Articular chondrocyte of knee joint (primary cell): ENCODE data around the gene COX11. TPM values are rescaled to one million over a fixed set of nuclear protein-coding genes. Genes with fewer than 3 reads are reported as not detected.

Experiments
- small RNA-seq: library from RNA; depleted of rRNA; stranded (forward); fragments of <200 nt; gene quantifications from one replicate; pipeline ENCODE3, GENCODE V24; 2012
- total RNA-seq: library from RNA; depleted of rRNA; stranded (reverse); fragments of >200 nt; gene quantifications from 2 replicates; pipeline ENCODE4 v1.2.3, GENCODE V29; 2012

COX11 gene
- 30.7 and 48.2 TPM in 2 replicates for total RNA-seq

GRCh38 chr17:54968262-54968987 lies at the start of gene COX11, which contains the start of gene STXBP4:
Gene COX11, minus strand, starts transcription at chr17:54968654. Its CDS starts 8 bp downstream, at chr17:54968646.
Gene STXBP4, plus strand, starts transcription at chr17:54968765. Its CDS starts 17,455 bp downstream, at chr17:54986220.

Small RNA genes lying within 50 kb of the gene (small RNA-seq; reads per million reads assigned to genes)
- gene AC007485.1: not detected

Other genes with a start within 250 kb of the COX11 start
- gene TOM1L1, start 67.8 kb downstream of the COX11 start, total RNA-seq: 22.7 and 24.6 TPM in 2 replicates
- gene STXBP4, start 111 bp upstream of the COX11 start, total RNA-seq: 20.3 and 38.3 TPM in 2 replicates